Panc1 (cell line): ENCODE results near the gene PTGFRN.

ENCODE experiments used
- CTCF ChIP-seq: fragments of 450-650 bp; IDR thresholded peaks from 2 replicates; pipeline ENCODE4 v1.5.1; 2017; ENCODE audit warnings: mild to moderate bottlenecking
- POLR2AphosphoS5 ChIP-seq: IDR thresholded peaks from 2 replicates; pipeline ENCODE4 v1.6.1; 2012; ENCODE audit warnings: mild to moderate bottlenecking, low read depth, low read length, moderate library complexity
- REST ChIP-seq, 2 experiments: IDR thresholded peaks; 2 replicates each; pipeline ENCODE4 v1.6.1; 2011 to 2012; ENCODE audit warnings: low read depth in 2 of 2, control low read depth in 1 of 2, low read length in 1 of 2, mild to moderate bottlenecking in 1 of 2, moderate library complexity in 1 of 2; ENCODE audit not compliant: insufficient read depth in 1 of 2
- SIN3A ChIP-seq: IDR thresholded peaks from 2 replicates; pipeline ENCODE4 v1.6.1; 2012; ENCODE audit warnings: low read depth, mild to moderate bottlenecking, low read length, moderate library complexity, borderline replicate concordance; ENCODE audit not compliant: insufficient read depth

GRCh38 chr1:116877141-116877818 lies 32.4 kb upstream of the PTGFRN start:
- TF ChIP-seq CTCF (no peak), POLR2AphosphoS5 (no peak), SIN3A (no peak), REST (IDR thresholded peaks at IDR 0.05; ENCODE audit: insufficient read depth in 1 of 2, low read depth in 2 of 2, low read length in 1 of 2) (no peak)
